Right lobe of liver (tissue), 6 donors: Measurements from ENCODE around the gene FBL. TPM values are rescaled to one million over a fixed set of nuclear protein-coding genes. Genes with fewer than 3 reads are reported as not detected.

Source experiments
- ATAC-seq, 4 donors: fragments of 200-7000 bp; cut with Tn5 transposase; one replicate each; pipeline ENCODE4 v1.9.1; 2020; ENCODE audit warnings: mild to moderate bottlenecking in 4 of 4, moderate library complexity in 4 of 4
- DNase-seq, 3 donors: peaks; one replicate each; pipeline ENCODE4 v3.0.0-alpha.2; 2020
- H3K27ac ChIP-seq, 3 donors: fragments of 200-600 bp; one replicate each; pipeline ENCODE4 v1.8.0; 2022
- H3K27me3 ChIP-seq, 2 donors: fragments of 200-600 bp; one replicate each; pipeline ENCODE4 v1.8.0; 2022
- H3K36me3 ChIP-seq, 4 donors: fragments of 200-600 bp; sonication (generic) in 1 of 4; one replicate each; pipeline versions ENCODE4 v1.5.1 to v1.8.0; 2017 to 2022; ENCODE audit warnings: control low read depth in 1 of 4
- H3K4me1 ChIP-seq, 4 donors: fragments of 200-600 bp; sonication (generic) in 1 of 4; one replicate each; pipeline versions ENCODE4 v1.5.1 to v1.8.0; 2017 to 2022; ENCODE audit warnings: control low read depth in 1 of 4
- H3K4me3 ChIP-seq, 3 donors: fragments of 200-600 bp; one replicate each; pipeline ENCODE4 v1.8.0; 2022
- H3K9me3 ChIP-seq, 4 donors: fragments of 200-600 bp; sonication (generic) in 1 of 4; one replicate each; pipeline versions ENCODE4 v1.5.1 to v1.8.0; 2017 to 2022; ENCODE audit warnings: control low read depth in 1 of 4
- POLR2A ChIP-seq: fragments of 450-650 bp; IDR thresholded peaks from one replicate; pipeline ENCODE4 v1.6.1; 2017; ENCODE audit warnings: antibody characterized with exemption, mild to moderate bottlenecking
- WGBS: methylation state at CpG from one replicate; pipeline ENCODE4 v1.1.6; 2018; ENCODE audit warnings: low coverage, low lambda C conversion rate; ENCODE audit not compliant: insufficient coverage; ENCODE audit errors: missing lambda C conversion rate; 5-methylcytosine and 5-hydroxymethylcytosine counted together
- intact Hi-C, 2 donors: fragments of 100-400 bp; cut with DNase I; formaldehyde crosslinking; loops; one replicate each; pipeline versions ENCODE4 v1.11.2 to v1.14.1; 2022
- total RNA-seq, 6 experiments: library from RNA; depleted of rRNA in 2 of 6; stranded (reverse); fragments of >200 nt in 2 of 6; fragmentation: NEBNext Ultra II Directional in 3 of 6; extraction: Animal tissue kit (Norgen Biotek cat#: 25700) in 3 of 6; gene quantifications; one replicate each; pipeline versions ENCODE4 v1.1.0 to v1.2.4, GENCODE V29; 2016 to 2023
- TF ChIP-seq, protein P1 (sequence below), 4 donors: fragments of 200-600 bp in 3 of 4; fragments of 450-650 bp in 1 of 4; IDR thresholded peaks; one replicate each; pipeline versions ENCODE4 v1.5.1 to v1.8.0; 2016 to 2022; ENCODE audit warnings: antibody characterized with exemption in 4 of 4, mild to moderate bottlenecking in 2 of 4
- donor health status: DM: no; HTN: yes; CAD: no.
- donor health status: DM: no; HTN: no; CAD: no.
- donor health status: DM: no; HTN: no; CAD: no.
- donor health status: DM: no; HTN: yes; CAD: no.
- donor health status: DM: no; HTN: yes; CAD: no.

FBL gene
- total RNA-seq, 6 experiments from 2014 or later, result 46.1 to 76.2 (median 51.4) TPM

DNA sequence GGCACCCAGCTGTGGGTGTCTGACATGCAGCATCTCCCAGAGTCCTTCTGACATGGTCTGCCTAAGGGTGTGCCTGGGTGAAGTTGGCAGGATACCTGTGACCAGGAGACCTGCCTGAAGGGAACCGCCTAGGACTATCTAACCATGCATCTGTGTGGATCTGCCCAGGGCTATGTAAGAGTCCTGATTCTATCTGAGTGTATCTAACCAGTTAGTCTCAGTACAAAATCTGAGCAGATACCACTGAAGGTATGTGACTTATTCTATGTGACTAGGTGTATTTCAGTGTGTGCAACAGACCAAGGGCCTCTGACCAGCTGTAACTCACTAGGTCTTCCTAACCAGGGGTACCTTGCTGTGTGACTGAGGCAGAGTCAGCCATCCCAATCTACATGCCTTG lies 28.2 kb upstream of the FBL start:
- no peak for DNase-seq
- no peak for ATAC-seq
- intact Hi-C loops, result no loop called here
- Histone ChIP-seq H3K36me3 (no peaks in the 10 kb centered on the region), H3K9me3 (no peaks in the 10 kb centered on the region), H3K4me3 (no peak overlapping the region), H3K27ac (no peak overlapping the region), H3K27me3 (no peaks in the 10 kb centered on the region), H3K4me1 (no peaks in the 10 kb centered on the region)
- no CpG with 5 or more reads among the region's 1 CpG for WGBS
- no peak for TF ChIP-seq POLR2A
- TF ChIP-seq, protein P1, sequence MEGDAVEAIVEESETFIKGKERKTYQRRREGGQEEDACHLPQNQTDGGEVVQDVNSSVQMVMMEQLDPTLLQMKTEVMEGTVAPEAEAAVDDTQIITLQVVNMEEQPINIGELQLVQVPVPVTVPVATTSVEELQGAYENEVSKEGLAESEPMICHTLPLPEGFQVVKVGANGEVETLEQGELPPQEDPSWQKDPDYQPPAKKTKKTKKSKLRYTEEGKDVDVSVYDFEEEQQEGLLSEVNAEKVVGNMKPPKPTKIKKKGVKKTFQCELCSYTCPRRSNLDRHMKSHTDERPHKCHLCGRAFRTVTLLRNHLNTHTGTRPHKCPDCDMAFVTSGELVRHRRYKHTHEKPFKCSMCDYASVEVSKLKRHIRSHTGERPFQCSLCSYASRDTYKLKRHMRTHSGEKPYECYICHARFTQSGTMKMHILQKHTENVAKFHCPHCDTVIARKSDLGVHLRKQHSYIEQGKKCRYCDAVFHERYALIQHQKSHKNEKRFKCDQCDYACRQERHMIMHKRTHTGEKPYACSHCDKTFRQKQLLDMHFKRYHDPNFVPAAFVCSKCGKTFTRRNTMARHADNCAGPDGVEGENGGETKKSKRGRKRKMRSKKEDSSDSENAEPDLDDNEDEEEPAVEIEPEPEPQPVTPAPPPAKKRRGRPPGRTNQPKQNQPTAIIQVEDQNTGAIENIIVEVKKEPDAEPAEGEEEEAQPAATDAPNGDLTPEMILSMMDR (IDR thresholded peaks at IDR 0.05), result no peak

DNA sequence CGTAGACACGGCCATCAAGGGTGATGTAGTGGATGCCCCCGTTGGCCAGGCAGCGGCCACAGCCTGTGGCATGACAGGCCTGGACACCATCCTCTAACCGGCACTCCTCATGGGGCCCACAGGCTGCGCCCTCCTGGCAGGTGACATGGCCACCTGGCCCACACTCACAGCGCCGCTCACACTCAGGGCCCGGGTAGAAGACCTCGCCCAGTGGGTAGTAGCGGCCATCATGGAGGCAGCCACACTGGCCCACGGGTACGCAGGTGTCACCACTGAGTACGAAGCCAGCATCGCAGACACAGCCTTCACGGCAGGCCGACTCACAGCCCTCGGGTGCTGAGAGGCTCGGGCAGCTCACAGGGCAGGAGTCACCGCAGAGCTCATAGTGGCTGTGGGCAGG lies 27.2 kb upstream of the FBL start:
- Histone ChIP-seq H3K9me3 (no peaks in the 10 kb centered on the region), H3K27me3 (no peaks in the 10 kb centered on the region), H3K4me1 (no peaks in the 10 kb centered on the region), H3K27ac (no peak overlapping the region), H3K4me3 (no peak overlapping the region), H3K36me3 (no peaks in the 10 kb centered on the region)
- TF ChIP-seq POLR2A, result no peak
- TF ChIP-seq, protein P1 (IDR thresholded peaks at IDR 0.05), result no peak
- DNase-seq (no peak), ATAC-seq (no peak)
- 92% methylated on average over 2 of the region's 20 CpGs for WGBS
- intact Hi-C loops, result no loop called here

DNA sequence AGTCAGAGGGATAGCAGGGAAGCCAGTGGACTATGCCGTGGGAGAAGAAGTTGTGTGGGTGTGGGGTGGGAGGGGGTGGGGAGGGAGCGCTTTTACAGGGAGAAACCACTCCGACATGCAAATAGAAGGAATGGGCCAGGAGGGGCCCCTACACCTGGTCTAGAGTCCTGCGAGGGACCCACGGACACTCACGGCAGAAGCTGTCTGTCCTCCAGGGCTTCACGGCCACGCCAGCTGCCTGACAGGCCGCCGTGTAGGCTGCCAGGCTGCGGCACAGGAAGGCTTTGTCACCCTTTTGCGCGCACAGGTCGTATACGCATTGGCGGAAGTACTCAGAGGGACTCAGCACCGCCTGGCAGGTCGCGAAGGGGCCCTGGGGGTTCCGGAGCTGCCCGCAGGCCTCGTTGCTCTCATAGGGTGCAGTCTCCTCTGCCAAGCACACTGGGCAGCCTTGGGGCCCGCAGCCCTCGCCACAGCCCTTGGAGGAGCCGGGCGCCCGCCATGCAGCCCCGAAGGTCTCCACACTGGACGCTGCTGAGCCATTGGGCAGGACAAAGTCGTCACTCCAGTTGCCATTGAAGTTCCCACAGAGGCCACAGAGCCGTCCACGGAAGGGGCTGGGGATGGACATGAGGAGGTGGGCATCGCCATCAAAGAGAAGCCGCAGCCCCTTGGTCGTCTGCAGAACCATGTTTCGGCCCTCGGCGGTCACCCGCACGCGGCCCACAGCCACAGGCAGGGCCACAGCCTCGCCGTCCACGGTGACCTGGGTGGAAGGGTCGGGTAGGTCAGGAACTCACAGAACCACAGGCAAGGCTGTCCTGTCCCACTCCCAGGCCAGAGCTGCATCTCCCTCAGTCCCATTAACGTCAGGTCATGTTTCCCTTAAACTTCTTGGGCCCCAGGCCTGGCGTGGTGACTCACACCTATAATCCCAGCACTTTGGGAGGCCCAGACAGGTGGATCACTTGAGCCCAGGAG lies 26.0 kb upstream of the FBL start:
- no peak for ATAC-seq
- 50% methylated on average over 2 of the region's 47 CpGs for WGBS

DNA sequence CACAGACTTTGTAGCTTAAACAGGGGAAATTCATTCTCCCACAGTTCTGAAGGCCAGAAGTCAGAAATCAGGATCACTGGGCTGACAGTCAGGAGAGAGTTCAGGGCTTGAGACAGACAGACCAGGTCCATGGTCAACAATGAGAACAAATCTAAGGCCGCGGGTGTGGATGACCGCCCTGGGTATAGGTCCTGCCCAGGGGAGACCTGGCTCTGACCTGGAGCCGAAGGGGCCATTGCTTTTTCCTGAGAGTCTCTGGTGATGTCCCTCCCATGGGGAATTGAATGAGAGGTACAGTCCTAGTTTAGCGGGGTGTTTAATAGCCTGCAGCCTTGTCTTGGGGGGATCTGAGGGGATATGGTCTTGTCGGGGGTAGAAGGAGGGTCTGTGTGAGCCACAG lies 25.2 kb upstream of the FBL start:
- Histone ChIP-seq H3K27ac (no peak overlapping the region), H3K4me3 (no peak overlapping the region), H3K27me3 (no peaks in the 10 kb centered on the region), H3K4me1 (no peaks in the 10 kb centered on the region), H3K9me3 (no peaks in the 10 kb centered on the region), H3K36me3 (no peaks in the 10 kb centered on the region)
- intact Hi-C loops, result no loop called here
- DNase-seq (no peak), ATAC-seq (no peak)
- 68% methylated on average over 4 of the region's 6 CpGs for WGBS
- TF ChIP-seq POLR2A, result no peak
- TF ChIP-seq, protein P1 (IDR thresholded peaks at IDR 0.05), result no peak

More for the DNA sequence above, 26.0 kb upstream of the FBL start:
- H3K27ac ChIP-seq, result no peak overlapping the region
- intact Hi-C loops, result no loop called here
- no peak for TF ChIP-seq POLR2A
- TF ChIP-seq, protein P1 (IDR thresholded peaks at IDR 0.05), result no peak
- no peak for DNase-seq
- H3K36me3 ChIP-seq, result no peaks in the 10 kb centered on the region
- H3K4me1 ChIP-seq, result no peaks in the 10 kb centered on the region
- no peak overlapping the region for H3K4me3 ChIP-seq
- H3K27me3 ChIP-seq, result no peaks in the 10 kb centered on the region
- H3K9me3 ChIP-seq, result no peaks in the 10 kb centered on the region
